ENCODE data around the gene MED6.

The MED6 gene

DNA sequence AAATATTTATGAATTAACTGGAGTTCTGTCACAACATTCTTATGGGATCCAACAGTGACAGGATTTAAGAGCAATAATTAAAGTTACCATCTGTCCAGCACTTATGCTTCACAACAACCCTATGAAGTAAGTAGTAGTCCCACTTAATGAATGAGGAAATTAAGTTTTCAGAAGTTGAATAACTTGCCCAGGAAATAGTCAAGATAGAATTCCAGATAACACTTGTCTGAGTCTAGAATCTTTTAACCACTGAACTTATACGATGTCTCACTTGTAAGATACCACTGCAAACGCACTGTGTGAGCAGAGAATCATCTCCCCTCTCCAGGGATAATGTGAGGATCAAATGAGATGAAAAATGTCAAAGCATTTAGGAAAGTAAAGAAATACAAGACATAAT lies 38.0 kb upstream of the MED6 start:
- ATAC-seq (ENCODE audit: low read depth) = no peak
- Histone ChIP-seq H3K36me3 (ENCODE audit: low read depth) (no peaks in the 10 kb centered on the region), H3K27ac (ENCODE audit: poor library complexity, severe bottlenecking) (no peak overlapping the region), H3K4me3 (ENCODE audit: severe bottlenecking) (no peak overlapping the region), H3K27me3 (ENCODE audit: insufficient read depth, poor library complexity, severe bottlenecking) (peaks cover 9% of the 10 kb centered on the region), H3K4me1 (ENCODE audit: insufficient read depth, poor library complexity, severe bottlenecking) (peaks cover 8% of the 10 kb centered on the region), H3K9me3 (ENCODE audit: severe bottlenecking) (no peaks in the 10 kb centered on the region)
- DNase-seq (ENCODE audit: low spot score) = no peak
- TF ChIP-seq, protein P1, sequence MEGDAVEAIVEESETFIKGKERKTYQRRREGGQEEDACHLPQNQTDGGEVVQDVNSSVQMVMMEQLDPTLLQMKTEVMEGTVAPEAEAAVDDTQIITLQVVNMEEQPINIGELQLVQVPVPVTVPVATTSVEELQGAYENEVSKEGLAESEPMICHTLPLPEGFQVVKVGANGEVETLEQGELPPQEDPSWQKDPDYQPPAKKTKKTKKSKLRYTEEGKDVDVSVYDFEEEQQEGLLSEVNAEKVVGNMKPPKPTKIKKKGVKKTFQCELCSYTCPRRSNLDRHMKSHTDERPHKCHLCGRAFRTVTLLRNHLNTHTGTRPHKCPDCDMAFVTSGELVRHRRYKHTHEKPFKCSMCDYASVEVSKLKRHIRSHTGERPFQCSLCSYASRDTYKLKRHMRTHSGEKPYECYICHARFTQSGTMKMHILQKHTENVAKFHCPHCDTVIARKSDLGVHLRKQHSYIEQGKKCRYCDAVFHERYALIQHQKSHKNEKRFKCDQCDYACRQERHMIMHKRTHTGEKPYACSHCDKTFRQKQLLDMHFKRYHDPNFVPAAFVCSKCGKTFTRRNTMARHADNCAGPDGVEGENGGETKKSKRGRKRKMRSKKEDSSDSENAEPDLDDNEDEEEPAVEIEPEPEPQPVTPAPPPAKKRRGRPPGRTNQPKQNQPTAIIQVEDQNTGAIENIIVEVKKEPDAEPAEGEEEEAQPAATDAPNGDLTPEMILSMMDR (IDR thresholded peaks at IDR 0.05; ENCODE audit: poor library complexity, severe bottlenecking) = no peak

DNA sequence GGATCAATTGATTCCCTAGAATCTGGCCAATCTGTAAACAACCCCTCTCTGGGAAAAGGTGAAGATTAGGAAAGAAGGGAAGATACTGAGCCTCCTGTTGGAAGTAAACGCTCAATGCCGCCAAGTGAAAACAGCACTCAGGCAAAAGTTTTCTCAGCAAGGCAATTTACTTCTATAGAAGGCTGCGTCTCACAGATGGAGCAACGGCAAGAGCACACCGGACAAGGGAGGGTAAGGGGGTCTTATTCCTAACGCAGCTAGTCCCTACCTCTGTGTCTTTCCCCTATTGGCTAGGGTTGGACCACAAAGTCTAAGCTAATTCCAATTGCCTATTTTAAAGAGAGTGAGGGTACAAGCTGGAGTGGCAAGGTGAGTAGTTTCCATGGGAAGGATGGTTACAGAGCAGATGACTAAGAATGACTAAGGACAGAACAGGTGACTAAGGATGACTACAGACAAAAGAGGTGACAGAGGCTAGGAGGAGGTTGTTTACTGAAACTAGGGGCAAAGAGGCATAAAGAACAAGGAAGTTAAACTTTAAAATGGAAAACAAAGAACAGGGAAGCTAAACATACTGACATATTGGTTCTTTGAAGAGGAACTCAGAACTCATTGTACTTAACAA lies 35.6 kb upstream of the MED6 start:
- Histone ChIP-seq H3K27ac (ENCODE audit: poor library complexity, severe bottlenecking) (no peak overlapping the region), H3K9me3 (ENCODE audit: severe bottlenecking) (no peaks in the 10 kb centered on the region), H3K27me3 (ENCODE audit: insufficient read depth, poor library complexity, severe bottlenecking) (peaks cover 9% of the 10 kb centered on the region), H3K36me3 (ENCODE audit: low read depth) (no peaks in the 10 kb centered on the region), H3K4me1 (ENCODE audit: insufficient read depth, poor library complexity, severe bottlenecking) (no peaks in the 10 kb centered on the region), H3K4me3 (ENCODE audit: severe bottlenecking) (no peak overlapping the region)
- ATAC-seq (ENCODE audit: low read depth) = peak; percentile 70
- TF ChIP-seq, protein P1 (IDR thresholded peaks at IDR 0.05; ENCODE audit: poor library complexity, severe bottlenecking) = no peak
- DNase-seq (ENCODE audit: low spot score) = no peak

DNA sequence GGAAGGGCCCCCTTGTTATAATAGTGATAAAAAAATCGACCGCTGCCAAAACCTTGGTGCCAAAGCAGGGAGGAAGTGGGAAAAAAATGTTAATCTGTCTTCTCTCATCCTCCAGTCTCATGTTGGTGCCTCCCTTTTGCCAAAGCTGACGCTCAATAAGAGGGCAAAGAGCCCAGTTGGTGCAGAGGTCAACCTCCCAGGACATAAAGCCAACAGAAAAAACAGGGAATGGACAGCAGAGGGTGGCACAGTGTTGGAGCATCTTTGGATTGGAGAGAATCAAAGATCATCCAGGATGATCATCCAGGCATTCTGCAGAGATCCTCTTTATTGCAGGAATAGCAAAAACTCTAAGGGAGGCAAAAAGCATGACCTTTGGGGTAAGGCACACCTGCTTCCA lies 31.5 kb upstream of the MED6 start:
- ATAC-seq (ENCODE audit: low read depth) = no peak

DNA sequence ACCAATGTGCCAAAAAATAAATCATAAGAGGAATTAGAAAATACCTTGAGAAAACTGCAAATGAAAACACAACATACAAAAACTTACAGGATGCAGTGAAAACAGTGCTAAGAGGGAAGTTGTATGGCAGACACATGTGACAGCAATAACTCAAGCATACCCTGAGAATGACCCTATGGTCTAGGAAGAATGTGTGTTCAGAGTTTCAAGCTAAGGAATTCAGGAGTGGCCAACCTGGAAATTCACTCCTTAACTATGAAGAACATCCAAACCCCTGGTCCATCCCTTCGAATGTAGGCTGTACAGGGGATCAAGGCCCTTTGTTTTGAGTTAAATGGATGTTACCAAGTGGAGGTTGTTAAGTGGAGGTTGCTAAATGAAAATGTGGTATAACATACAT lies 24.5 kb upstream of the MED6 start:
- no peaks in the 10 kb centered on the region for H3K27me3 ChIP-seq (ENCODE audit: insufficient read depth, poor library complexity, severe bottlenecking)
- H3K36me3 ChIP-seq (ENCODE audit: low read depth) = no peaks in the 10 kb centered on the region
- H3K9me3 ChIP-seq (ENCODE audit: severe bottlenecking) = peaks cover 8% of the 10 kb centered on the region
- no peak for DNase-seq (ENCODE audit: low spot score)
- no peak overlapping the region for H3K27ac ChIP-seq (ENCODE audit: poor library complexity, severe bottlenecking)
- ATAC-seq (ENCODE audit: low read depth) = peak; percentile 36; the same call in 1 of the 3 replicates
- H3K4me1 ChIP-seq (ENCODE audit: insufficient read depth, poor library complexity, severe bottlenecking) = peaks cover 5% of the 10 kb centered on the region
- no peak overlapping the region for H3K4me3 ChIP-seq (ENCODE audit: severe bottlenecking)
- TF ChIP-seq, protein P1 (IDR thresholded peaks at IDR 0.05; ENCODE audit: poor library complexity, severe bottlenecking) = no peak

More for the DNA sequence above, 31.5 kb upstream of the MED6 start:
- peaks cover 3% of the 10 kb centered on the region for H3K9me3 ChIP-seq (ENCODE audit: severe bottlenecking)
- no peak overlapping the region for H3K4me3 ChIP-seq (ENCODE audit: severe bottlenecking)
- no peaks in the 10 kb centered on the region for H3K36me3 ChIP-seq (ENCODE audit: low read depth)
- DNase-seq (ENCODE audit: low spot score) = no peak
- H3K27ac ChIP-seq (ENCODE audit: poor library complexity, severe bottlenecking) = no peak overlapping the region
- TF ChIP-seq, protein P1 (IDR thresholded peaks at IDR 0.05; ENCODE audit: poor library complexity, severe bottlenecking) = peak; percentile 10
- no peaks in the 10 kb centered on the region for H3K4me1 ChIP-seq (ENCODE audit: insufficient read depth, poor library complexity, severe bottlenecking)
- no peaks in the 10 kb centered on the region for H3K27me3 ChIP-seq (ENCODE audit: insufficient read depth, poor library complexity, severe bottlenecking)

DNA sequence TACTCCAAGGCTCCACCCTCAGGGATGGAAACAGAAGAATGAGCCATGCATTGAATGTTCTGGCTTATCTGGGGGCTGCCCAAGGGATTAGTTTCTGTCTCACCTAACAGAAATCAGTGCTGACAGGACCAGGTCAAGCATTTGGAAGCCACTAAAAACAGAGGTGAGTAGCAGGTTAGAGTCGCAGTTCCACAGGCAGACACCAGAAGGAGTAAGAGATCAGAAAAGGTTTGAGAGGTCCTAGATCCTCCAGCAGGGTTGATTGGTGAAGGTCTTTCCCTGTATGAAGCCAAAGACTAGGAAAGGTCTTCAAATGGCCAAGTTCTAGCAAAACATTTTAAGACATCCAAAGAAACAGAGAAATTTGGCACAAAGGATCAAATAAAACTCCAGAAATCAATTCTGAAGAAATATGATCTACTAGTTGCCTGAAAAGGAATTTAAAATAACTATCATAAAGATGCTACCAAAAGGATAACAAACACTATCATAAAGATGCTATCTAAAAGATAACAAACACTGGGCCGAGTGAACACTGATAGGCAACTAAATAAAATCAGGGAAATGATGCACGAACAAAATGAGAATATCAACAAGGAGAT lies 21.8 kb upstream of the MED6 start:
- TF ChIP-seq, protein P1 (IDR thresholded peaks at IDR 0.05; ENCODE audit: poor library complexity, severe bottlenecking) = peak; percentile 88
- no peak for DNase-seq (ENCODE audit: low spot score)
- ATAC-seq (ENCODE audit: low read depth) = peak; percentile 88
- Histone ChIP-seq H3K27ac (ENCODE audit: poor library complexity, severe bottlenecking) (no peak overlapping the region), H3K4me3 (ENCODE audit: severe bottlenecking) (no peak overlapping the region), H3K36me3 (ENCODE audit: low read depth) (no peaks in the 10 kb centered on the region), H3K27me3 (ENCODE audit: insufficient read depth, poor library complexity, severe bottlenecking) (no peaks in the 10 kb centered on the region), H3K9me3 (ENCODE audit: severe bottlenecking) (peaks cover 7% of the 10 kb centered on the region), H3K4me1 (ENCODE audit: insufficient read depth, poor library complexity, severe bottlenecking) (peaks cover 11% of the 10 kb centered on the region)

Measured in RWPE2 (cell line).